LNCAP (cell line): ENCODE measurements around the gene ERMP1.

ENCODE experiments used
- CTCF ChIP-seq: fragments of 450-650 bp; IDR thresholded peaks from 2 replicates; pipeline ENCODE4 v1.5.1; 2017; ENCODE audit warnings: mild to moderate bottlenecking

Gene ERMP1

GRCh38 chr9:5832538-5833529 lies at the start of gene ERMP1:
Gene ERMP1, minus strand, starts transcription at chr9:5833117. Its CDS starts 90 bp downstream, at chr9:5833027.
- TF ChIP-seq CTCF = peak; percentile 95

- TF ChIP-seq CTCF = no peak
Measured at GRCh38 chr9:5879419-5880181, 46.7 kb upstream of the ERMP1 start.

- TF ChIP-seq CTCF = no peak
Measured at GRCh38 chr9:5876711-5877110, 43.8 kb upstream of the ERMP1 start.

GRCh38 chr9:5876026-5876425 lies 43.1 kb upstream of the ERMP1 start:
- no peak for TF ChIP-seq CTCF

GRCh38 chr9:5874048-5874447 lies 41.1 kb upstream of the ERMP1 start:
- TF ChIP-seq CTCF = no peak

GRCh38 chr9:5873439-5873838 lies 40.5 kb upstream of the ERMP1 start:
- TF ChIP-seq CTCF = no peak

GRCh38 chr9:5872511-5872910 lies 39.6 kb upstream of the ERMP1 start:
- no peak for TF ChIP-seq CTCF
